Activated T-helper 2 cell treated with anti-CD3 and anti-CD28 coated beads, Interferon-gamma antibody, Interleukin-2, Interleukin-4, amounts not matched to agents 10 μg/mL and 5 μg/mL and 100 μg/mL, durations not matched to agents 14 hours and 24 hours and 36 hours (primary cell): ENCODE measurements around the gene FRMPD2. TPM values are rescaled to one million over a fixed set of nuclear protein-coding genes. Genes with fewer than 3 reads are reported as not detected.
"Not testable (repeated sequence)": the region's sequence is repeated elsewhere in the genome, so short reads cannot be mapped to it uniquely, and the experiment has no call there.

ENCODE experiments used
- DNase-seq: peaks from one replicate; pipeline ENCODE4 v3.0.0; 2021; ENCODE audit warnings: low spot score
- H3K27ac Mint-ChIP-seq: one replicate; pipeline ENCODE4 v1.8.0; 2021; ENCODE audit warnings: mixed read lengths
- H3K27me3 Mint-ChIP-seq: one replicate; pipeline ENCODE4 v1.8.0; 2021; ENCODE audit warnings: low read depth, mixed read lengths
- H3K36me3 Mint-ChIP-seq: one replicate; pipeline ENCODE4 v1.8.0; 2021; ENCODE audit warnings: low read depth, mixed read lengths
- H3K4me1 Mint-ChIP-seq: one replicate; pipeline ENCODE4 v1.8.0; 2021; ENCODE audit warnings: low read depth, mixed read lengths
- H3K4me3 Mint-ChIP-seq: one replicate; pipeline ENCODE4 v1.8.0; 2021; ENCODE audit warnings: low read depth, mild to moderate bottlenecking, moderate library complexity, mixed read lengths
- H3K9me3 Mint-ChIP-seq: one replicate; pipeline ENCODE4 v1.8.0; 2021; ENCODE audit warnings: mixed read lengths
- intact Hi-C: fragments of 100-400 bp; cut with micrococcal nuclease; formaldehyde crosslinking; loops from one replicate; pipeline ENCODE4 v1.15.1; 2023
- total RNA-seq: library from RNA; stranded (reverse); gene quantifications from 2 replicates; pipeline ENCODE4 v1.2.3, GENCODE V29; 2022

FRMPD2 gene
- total RNA-seq, 1 donor from 2014 or later = 0.09 TPM

DNA sequence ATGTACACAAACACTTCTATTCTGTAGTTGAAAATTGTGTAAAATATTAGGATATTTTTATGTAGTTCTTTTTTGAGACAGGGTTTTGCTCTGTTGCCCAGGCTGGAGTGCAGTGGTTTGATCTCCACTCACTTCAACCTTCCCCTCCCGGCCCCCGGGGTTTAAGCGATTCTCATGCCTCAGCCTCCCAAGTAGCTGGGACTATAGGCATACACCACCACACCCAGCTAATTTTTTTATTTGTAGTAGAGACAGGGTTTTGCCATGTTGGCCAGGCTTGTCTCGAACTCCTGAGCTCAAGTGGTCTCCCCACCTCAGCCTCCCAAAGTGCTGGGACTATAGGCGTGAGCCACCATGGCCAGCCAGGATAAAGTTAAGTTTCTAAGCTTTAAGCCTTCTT is 30.6 kb downstream of the FRMPD2 start:
- H3K9me3 Mint-ChIP-seq, DNase-seq, intact Hi-C loops, H3K36me3 Mint-ChIP-seq, H3K4me3 Mint-ChIP-seq, H3K4me1 Mint-ChIP-seq, H3K27me3 Mint-ChIP-seq, H3K27ac Mint-ChIP-seq: not testable (repeated sequence)

DNA sequence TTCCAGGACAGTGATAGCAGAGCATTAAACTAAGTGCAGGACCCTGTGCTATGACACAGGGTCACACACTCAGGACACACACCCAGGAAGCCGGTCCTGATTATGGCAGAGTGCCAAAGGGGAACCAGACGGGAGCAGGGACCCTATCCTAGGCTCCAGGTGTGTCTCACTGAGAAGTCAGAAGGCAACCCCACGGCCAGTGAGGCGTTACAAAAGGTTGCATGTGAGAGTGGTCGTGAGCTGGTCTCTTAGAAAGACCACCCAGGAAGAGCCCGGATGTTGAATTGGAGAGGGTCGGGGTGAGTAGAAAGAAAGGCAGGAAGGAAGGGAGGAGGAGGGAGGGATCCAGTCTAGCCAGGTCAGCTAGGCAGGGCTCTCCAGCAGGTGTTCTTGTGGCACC is 31.0 kb downstream of the FRMPD2 start:
- H3K27me3 Mint-ChIP-seq = peaks cover 5% of the 10 kb centered on the region
- intact Hi-C loops = no loop called here
- no peak for DNase-seq

DNA sequence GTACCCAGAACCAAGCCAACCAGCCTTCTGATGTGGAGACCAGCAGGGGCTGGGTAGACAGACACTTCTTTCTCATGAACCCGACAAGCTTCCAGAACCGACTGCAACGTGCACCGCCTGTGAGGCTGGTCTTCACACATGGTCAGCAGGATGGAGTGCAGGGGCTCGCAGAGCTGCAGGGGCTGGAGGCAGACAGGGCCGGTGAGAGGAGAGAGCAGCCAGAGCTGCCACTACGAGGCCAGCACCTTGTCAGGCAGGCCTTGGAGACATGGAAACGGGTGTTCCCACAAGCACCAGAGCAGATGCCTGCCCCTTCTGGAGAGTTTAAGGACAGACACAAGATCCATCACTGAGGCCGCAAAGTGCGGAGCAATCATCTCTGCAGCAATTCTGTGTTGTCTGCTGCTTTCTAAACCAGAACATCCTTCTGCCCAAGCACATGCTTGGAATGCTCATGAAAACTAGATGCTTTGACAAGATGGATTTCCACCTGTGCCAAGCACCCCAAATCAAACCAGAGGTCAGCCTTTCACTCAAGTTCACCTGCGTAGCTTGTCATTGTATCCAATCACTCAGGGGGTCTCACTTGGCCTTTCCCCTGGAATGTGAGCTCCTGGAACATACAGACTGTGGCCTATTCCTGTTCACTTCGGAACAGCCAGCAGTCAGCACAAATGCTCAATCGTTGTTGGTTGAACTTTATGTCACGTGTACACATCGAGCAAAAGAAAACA is 32.2 kb downstream of the FRMPD2 start:
- intact Hi-C loops = no loop called here
- Mint-ChIP-seq H3K36me3 (no peaks in the 10 kb centered on the region), H3K4me1 (no peaks in the 10 kb centered on the region), H3K4me3 (no peak overlapping the region), H3K9me3 (no peaks in the 10 kb centered on the region), H3K27me3 (peaks cover 4% of the 10 kb centered on the region), H3K27ac (no peak overlapping the region)
- no peak for DNase-seq

More for the DNA sequence above, 31.0 kb downstream of the FRMPD2 start:
- H3K4me1 Mint-ChIP-seq = peaks cover 4% of the 10 kb centered on the region
- H3K36me3 Mint-ChIP-seq = no peaks in the 10 kb centered on the region
- no peaks in the 10 kb centered on the region for H3K9me3 Mint-ChIP-seq
- no peak overlapping the region for H3K27ac Mint-ChIP-seq
- H3K4me3 Mint-ChIP-seq = no peak overlapping the region

DNA sequence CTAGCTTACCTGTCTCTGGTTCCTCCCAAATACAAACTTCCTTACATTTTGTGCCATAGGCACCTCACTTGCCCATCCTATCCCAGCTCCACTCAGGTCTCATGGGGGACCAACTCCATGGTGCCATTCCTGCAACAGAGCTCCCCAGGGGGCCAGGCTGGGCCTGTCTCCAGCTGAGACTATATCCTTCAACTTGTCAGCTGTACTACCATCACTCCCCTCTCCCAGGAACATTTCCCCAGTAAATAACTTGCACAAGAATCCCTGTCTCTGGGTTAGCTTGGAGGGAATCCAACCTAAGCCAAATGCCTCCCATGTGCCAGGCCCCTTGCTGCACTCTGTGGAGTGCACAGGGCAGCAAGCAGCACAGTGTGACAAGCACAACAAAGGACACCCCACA is 33.2 kb downstream of the FRMPD2 start:
- H3K9me3 Mint-ChIP-seq = no peaks in the 10 kb centered on the region
- intact Hi-C loops = no loop called here
- no peaks in the 10 kb centered on the region for H3K4me1 Mint-ChIP-seq
- H3K27ac Mint-ChIP-seq = no peak overlapping the region
- peaks cover 4% of the 10 kb centered on the region for H3K27me3 Mint-ChIP-seq
- no peaks in the 10 kb centered on the region for H3K36me3 Mint-ChIP-seq
- no peak for DNase-seq
- no peak overlapping the region for H3K4me3 Mint-ChIP-seq

DNA sequence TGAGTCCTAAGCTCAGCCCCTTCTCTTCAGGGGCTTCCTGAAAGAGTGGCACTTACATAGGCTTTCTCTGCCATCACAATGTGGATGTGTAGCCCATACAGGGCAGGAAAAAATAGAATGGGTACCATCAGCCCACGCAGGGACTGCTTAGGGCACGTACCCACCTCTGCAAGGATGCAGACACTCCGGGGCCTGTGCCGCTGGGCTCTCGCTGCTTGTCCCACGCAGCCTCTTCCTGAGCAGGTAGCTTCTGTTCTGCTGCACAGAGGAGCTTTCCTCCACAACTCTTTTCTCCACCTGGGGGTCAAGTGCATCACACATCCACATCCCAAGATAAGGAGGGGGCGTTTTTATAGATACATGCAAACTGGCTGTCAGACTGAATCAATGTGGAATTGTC is 34.3 kb downstream of the FRMPD2 start:
- intact Hi-C loops = no loop called here
- H3K27ac Mint-ChIP-seq = no peak overlapping the region
- H3K4me3 Mint-ChIP-seq = no peak overlapping the region
- no peak for DNase-seq
- no peaks in the 10 kb centered on the region for H3K4me1 Mint-ChIP-seq
- peaks cover 4% of the 10 kb centered on the region for H3K27me3 Mint-ChIP-seq
- H3K9me3 Mint-ChIP-seq = no peaks in the 10 kb centered on the region
- H3K36me3 Mint-ChIP-seq = no peaks in the 10 kb centered on the region

DNA sequence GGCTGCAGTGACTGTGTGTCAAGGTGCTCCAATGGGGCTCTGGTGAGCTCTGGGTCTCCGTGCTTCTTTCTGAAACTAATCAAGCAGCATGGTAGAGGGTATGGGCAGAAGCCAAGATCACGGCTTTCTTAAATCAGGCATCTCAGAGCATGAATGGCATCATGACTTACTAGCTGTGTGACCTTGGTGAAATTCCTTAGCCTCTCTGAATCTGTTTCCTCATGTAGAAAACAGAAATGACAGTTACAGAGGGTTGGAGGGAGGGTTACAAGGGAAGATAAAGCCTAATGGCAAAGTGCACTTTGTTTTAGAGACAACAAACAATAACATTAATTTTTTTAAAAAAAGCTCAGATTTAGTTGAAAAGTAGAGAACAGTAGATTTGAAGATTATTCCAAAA is 34.9 kb downstream of the FRMPD2 start:
- intact Hi-C loops = no loop called here
- no peak overlapping the region for H3K4me3 Mint-ChIP-seq

DNA sequence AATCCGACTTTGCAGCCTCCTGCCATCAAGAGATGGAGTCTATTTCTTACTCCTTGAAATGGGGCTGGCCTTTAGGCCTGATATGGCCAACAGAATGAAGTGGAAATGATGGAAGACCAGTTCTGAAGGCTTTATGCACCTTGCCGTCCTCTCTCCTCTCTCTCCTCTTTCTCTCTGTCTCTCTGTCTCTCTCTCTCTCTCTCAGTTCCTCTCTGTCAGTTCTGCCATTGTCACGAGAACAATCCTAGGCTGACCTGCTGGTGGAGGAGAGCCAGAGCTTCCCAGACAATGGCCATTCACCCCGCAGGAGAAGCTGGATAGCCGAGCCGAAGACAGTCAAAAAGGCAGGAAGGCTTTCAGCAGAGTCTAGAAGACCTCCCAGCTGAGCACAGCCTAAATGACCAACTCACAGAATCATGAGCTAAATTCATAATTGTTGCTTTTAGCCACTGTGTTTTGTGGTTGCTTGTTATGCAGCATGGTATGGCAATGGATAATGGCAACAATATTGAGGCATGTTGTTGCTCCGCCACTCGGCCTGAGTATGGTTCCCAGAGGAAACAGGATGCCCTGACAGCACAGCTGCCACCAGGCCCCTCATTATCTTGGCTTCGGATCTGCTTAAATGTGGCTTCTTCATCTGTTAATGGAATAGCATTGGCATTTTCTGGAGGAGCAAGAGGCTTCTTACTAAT is 35.5 kb downstream of the FRMPD2 start:
- H3K36me3 Mint-ChIP-seq = no peaks in the 10 kb centered on the region
- no peak for DNase-seq
- H3K4me3 Mint-ChIP-seq = no peak overlapping the region
- no peaks in the 10 kb centered on the region for H3K9me3 Mint-ChIP-seq
- H3K4me1 Mint-ChIP-seq = no peaks in the 10 kb centered on the region
- no peak overlapping the region for H3K27ac Mint-ChIP-seq
- H3K27me3 Mint-ChIP-seq = no peaks in the 10 kb centered on the region
- intact Hi-C loops = no loop called here

More for the DNA sequence above, 34.9 kb downstream of the FRMPD2 start:
- Mint-ChIP-seq H3K27me3 (peaks cover 3% of the 10 kb centered on the region), H3K4me1 (no peaks in the 10 kb centered on the region), H3K9me3 (no peaks in the 10 kb centered on the region), H3K36me3 (no peaks in the 10 kb centered on the region), H3K27ac (no peak overlapping the region)
- no peak for DNase-seq

DNA sequence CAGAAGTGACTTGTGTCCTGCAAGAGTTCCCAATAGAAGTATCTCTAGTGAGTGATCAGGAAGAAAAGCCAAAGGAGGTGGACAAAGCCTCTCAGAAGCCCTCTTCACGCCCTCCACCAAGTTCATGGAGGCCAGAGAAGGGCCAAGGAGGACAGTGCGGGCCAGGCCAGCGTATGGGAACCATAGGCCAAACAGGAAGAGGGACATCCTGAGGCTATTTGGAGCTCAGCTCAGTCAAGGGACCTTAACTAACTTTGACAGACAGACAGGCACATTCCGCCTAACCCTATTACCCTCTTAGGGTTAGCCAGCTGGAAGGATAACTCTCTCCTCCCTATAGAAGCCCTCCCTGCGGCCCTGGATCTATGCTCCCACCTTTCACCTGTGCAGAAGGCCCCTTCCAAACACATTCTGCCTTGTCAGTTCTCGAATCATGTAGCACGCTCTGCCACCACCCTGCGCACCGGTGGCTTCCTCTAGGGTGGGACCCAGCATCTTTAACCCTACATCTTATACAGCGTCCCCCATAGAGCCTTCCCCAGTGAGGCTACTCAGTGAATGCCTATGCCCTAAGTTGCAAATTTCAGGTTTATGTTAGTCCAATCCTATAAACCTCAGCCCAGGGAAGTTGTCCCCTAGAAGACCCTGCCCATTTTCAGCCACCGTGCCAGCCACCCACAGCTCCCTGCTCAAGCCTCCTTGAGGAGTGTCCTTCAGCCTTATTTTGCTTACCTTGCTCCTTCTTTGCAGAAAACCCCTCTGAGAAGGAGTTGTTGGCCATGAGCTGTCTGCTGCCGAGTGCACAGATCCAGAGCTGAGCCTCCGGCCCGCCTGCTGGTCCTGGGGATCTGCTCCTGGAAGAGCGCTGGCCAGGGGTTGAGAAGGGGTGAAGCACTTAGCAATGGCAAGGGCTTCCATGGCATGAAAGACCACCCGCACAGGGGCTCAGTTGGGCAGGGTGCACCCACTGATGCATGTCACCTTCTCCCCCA is 36.9 kb downstream of the FRMPD2 start:
- H3K4me1 Mint-ChIP-seq = no peaks in the 10 kb centered on the region
- no peak overlapping the region for H3K27ac Mint-ChIP-seq
- no peaks in the 10 kb centered on the region for H3K36me3 Mint-ChIP-seq
- no peak overlapping the region for H3K4me3 Mint-ChIP-seq
- H3K27me3 Mint-ChIP-seq = no peaks in the 10 kb centered on the region
- DNase-seq = no peak
- H3K9me3 Mint-ChIP-seq = no peaks in the 10 kb centered on the region
- intact Hi-C loops = no loop called here

DNA sequence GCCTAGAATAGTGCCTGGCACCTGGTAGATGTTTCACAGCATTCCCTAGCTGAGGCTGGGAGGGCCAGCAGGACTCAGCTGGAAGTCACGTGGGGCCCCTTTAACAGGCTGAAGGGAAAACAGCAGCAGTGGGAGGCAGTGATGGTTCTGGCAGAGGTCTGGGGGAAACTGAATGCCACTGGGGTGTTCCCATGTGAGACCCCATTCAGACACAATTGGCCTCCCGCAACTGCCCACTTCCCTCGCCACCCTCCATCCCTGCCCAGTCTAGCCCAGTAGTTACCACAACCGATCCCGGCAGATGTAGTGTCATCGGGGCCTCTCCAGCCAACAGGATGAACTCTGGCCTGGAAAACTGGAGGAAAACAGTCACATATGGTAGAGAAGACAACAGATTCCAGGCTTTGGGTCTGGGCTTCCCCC is 38.3 kb downstream of the FRMPD2 start:
- no peaks in the 10 kb centered on the region for H3K36me3 Mint-ChIP-seq
- no peak overlapping the region for H3K27ac Mint-ChIP-seq
- no peak for DNase-seq
- intact Hi-C loops = no loop called here
- H3K4me3 Mint-ChIP-seq = no peak overlapping the region
- H3K9me3 Mint-ChIP-seq = no peaks in the 10 kb centered on the region
- peaks cover 7% of the 10 kb centered on the region for H3K4me1 Mint-ChIP-seq
- H3K27me3 Mint-ChIP-seq = no peaks in the 10 kb centered on the region

DNA sequence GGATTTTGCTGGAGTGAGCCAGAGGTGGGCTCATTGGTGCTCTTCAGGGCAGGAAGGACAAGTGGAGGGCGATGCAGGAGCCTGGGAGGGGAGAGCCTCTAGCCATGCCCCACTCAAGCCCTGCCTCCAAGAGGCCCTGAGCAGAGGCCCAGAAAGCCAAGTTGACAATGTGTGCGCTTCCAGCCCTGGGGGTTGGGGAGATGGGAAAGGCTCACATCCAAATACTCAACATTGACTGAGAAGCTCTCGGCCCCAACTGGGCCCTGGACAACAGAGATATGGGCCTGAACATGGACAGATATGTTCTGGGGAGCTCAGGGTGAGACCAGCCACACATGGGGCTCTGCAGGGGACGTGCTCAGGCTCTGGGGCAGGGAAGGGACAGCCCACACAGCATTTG is 39.0 kb downstream of the FRMPD2 start:
- Mint-ChIP-seq H3K4me1 (peaks cover 12% of the 10 kb centered on the region), H3K27ac (no peak overlapping the region), H3K27me3 (no peaks in the 10 kb centered on the region), H3K4me3 (no peak overlapping the region), H3K9me3 (no peaks in the 10 kb centered on the region), H3K36me3 (no peaks in the 10 kb centered on the region)
- no peak for DNase-seq
- intact Hi-C loops = no loop called here

DNA sequence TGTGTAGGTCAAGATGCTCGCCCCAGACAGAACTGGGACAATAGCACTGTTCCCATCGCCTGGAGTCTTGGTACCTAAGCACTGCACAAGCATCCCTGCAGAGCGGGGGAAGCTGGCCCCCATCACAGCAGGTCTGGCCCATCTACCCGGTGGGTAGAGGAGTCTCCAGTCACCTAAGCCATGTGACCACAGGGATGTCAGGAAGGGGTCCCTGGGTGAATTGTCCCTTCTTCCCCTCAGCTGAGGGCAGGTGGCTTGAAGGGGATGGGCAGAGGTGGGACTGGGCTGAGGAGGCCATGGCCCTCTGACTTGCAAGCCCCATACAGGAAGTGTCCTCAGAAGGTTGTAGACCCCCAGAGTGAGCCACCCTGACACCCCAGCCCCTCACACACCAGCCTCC is 39.7 kb downstream of the FRMPD2 start:
- DNase-seq = no peak
- Mint-ChIP-seq H3K27me3 (no peaks in the 10 kb centered on the region), H3K4me1 (peaks cover 14% of the 10 kb centered on the region), H3K36me3 (no peaks in the 10 kb centered on the region), H3K27ac (no peak overlapping the region), H3K4me3 (no peak overlapping the region), H3K9me3 (no peaks in the 10 kb centered on the region)
- intact Hi-C loops = loop anchor here (5.0 kb wide), 1 partner anchor 53 kb away; no protein-coding TSS in a partner anchor

DNA sequence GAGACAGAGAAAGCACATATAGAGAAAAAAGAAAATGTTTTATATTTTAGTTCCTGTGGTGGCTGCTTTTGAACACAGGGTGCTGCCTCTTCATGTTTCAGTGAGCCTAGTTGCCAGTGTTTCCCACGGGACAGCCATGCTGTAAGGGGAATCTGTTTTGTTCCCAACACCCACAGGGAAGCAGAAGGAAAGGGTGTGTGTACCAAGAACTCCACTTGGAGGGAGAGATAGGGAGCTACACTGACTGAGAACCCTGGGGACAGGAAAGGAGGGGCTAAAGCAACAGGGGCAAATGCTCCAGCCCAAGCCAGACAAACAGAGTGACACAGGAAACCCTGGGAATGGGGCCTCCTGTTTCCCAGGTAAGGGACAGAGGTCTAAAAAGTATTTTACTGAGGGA is 40.2 kb downstream of the FRMPD2 start:
- intact Hi-C loops = loop anchor here (5.0 kb wide), 1 partner anchor 53 kb away; no protein-coding TSS in a partner anchor
- DNase-seq = no peak

More for the DNA sequence above, 40.2 kb downstream of the FRMPD2 start:
- H3K9me3 Mint-ChIP-seq = no peaks in the 10 kb centered on the region
- no peaks in the 10 kb centered on the region for H3K27me3 Mint-ChIP-seq
- no peak overlapping the region for H3K4me3 Mint-ChIP-seq
- no peaks in the 10 kb centered on the region for H3K36me3 Mint-ChIP-seq
- no peak overlapping the region for H3K27ac Mint-ChIP-seq
- peaks cover 14% of the 10 kb centered on the region for H3K4me1 Mint-ChIP-seq
